GM23338 (cell line): Measurements from ENCODE around the gene NDUFS7. TPM values are rescaled to one million over a fixed set of nuclear protein-coding genes. Genes with fewer than 3 reads are reported as not detected.
A peak's percentile ranks its signal among the peaks of the same experiment; 100 is the strongest.

ENCODE experiments used
- ATAC-seq: fragments of 200-7000 bp; cut with Tn5 transposase; 3 replicates; pipeline ENCODE4 v1.9.1; 2020
- DNase-seq: peaks from one replicate; pipeline ENCODE4 v3.0.0-alpha.2; 2015; ENCODE audit warnings: low spot score
- H2AFZ ChIP-seq: fragments of 200-600 bp; sonication (generic); 2 replicates; pipeline ENCODE4 v1.8.0; 2016; ENCODE audit warnings: antibody characterized with exemption, mild to moderate bottlenecking, moderate library complexity
- H3F3A ChIP-seq: fragments of 200-600 bp; sonication (generic); replicated peaks from 2 replicates; pipeline ENCODE4 v1.8.0; 2017; ENCODE audit warnings: antibody characterized with exemption, mixed run types, low read depth
- H3K27ac ChIP-seq: fragments of 200-600 bp; sonication (generic); 2 replicates; pipeline ENCODE4 v1.6.1; 2016; ENCODE audit warnings: low read depth
- H3K27me3 ChIP-seq: fragments of 200-600 bp; sonication (generic); 2 replicates; pipeline ENCODE4 v1.8.0; 2016; ENCODE audit warnings: mild to moderate bottlenecking, mixed run types, moderate library complexity; ENCODE audit not compliant: insufficient read depth
- H3K36me3 ChIP-seq: fragments of 200-600 bp; sonication (generic); 2 replicates; pipeline ENCODE4 v1.8.0; 2016; ENCODE audit warnings: mild to moderate bottlenecking; ENCODE audit not compliant: insufficient read depth
- H3K4me1 ChIP-seq: fragments of 200-600 bp; sonication (generic); 2 replicates; pipeline ENCODE4 v1.8.0; 2016; ENCODE audit warnings: mild to moderate bottlenecking, moderate library complexity; ENCODE audit not compliant: insufficient read depth
- H3K4me2 ChIP-seq: fragments of 200-600 bp; sonication (generic); 2 replicates; pipeline ENCODE4 v1.7.1; 2017; ENCODE audit warnings: mixed run types
- H3K4me3 ChIP-seq: fragments of 200-600 bp; sonication (generic); 2 replicates; pipeline ENCODE4 v1.6.1; 2016; ENCODE audit warnings: mixed run types
- H3K79me2 ChIP-seq: fragments of 200-600 bp; sonication (generic); replicated peaks from 2 replicates; pipeline ENCODE4 v1.8.0; 2017; ENCODE audit warnings: mild to moderate bottlenecking; ENCODE audit not compliant: insufficient read depth
- H3K9me2 ChIP-seq: fragments of 200-600 bp; sonication (generic); 2 replicates; pipeline ENCODE4 v1.8.0; 2017; ENCODE audit not compliant: insufficient read depth
- H4K20me1 ChIP-seq: fragments of 200-600 bp; sonication (generic); replicated peaks from 2 replicates; pipeline ENCODE4 v1.8.0; 2017; ENCODE audit warnings: mild to moderate bottlenecking; ENCODE audit not compliant: insufficient read depth
- H3K27ac Mint-ChIP-seq: 2 replicates; pipeline ENCODE4 v1.8.0; 2020; ENCODE audit warnings: inconsistent platforms, mild to moderate bottlenecking, moderate library complexity, mixed read lengths
- H3K27me3 Mint-ChIP-seq: 3 replicates; pipeline ENCODE4 v1.8.0; 2022; ENCODE audit warnings: low read depth, mild to moderate bottlenecking, moderate library complexity, mixed read lengths, inconsistent platforms; ENCODE audit not compliant: insufficient read depth, poor library complexity
- H3K36me3 Mint-ChIP-seq: 3 replicates; pipeline ENCODE4 v1.8.0; 2021; ENCODE audit warnings: low read depth, mild to moderate bottlenecking, inconsistent platforms, moderate library complexity, mixed read lengths
- H3K4me1 Mint-ChIP-seq: 3 replicates; pipeline ENCODE4 v1.8.0; 2020; ENCODE audit warnings: mild to moderate bottlenecking, inconsistent platforms, mixed read lengths
- H3K4me3 Mint-ChIP-seq: 3 replicates; pipeline ENCODE4 v1.8.0; 2021; ENCODE audit warnings: moderate library complexity, mild to moderate bottlenecking, inconsistent platforms, mixed read lengths
- H3K9me3 Mint-ChIP-seq: 3 replicates; pipeline ENCODE4 v1.8.0; 2020; ENCODE audit warnings: moderate library complexity, mild to moderate bottlenecking, inconsistent platforms, mixed read lengths
- CREB1 ChIP-seq: fragments of 250-450 bp; sonication (Bioruptor Pico); IDR thresholded peaks from 2 replicates; pipeline ENCODE4 v1.5.0; 2020; ENCODE audit warnings: low read depth, mild to moderate bottlenecking, moderate library complexity
- CTCF ChIP-seq, 2 experiments: fragments of 200-600 bp in 1 of 2; sonication (generic) in 1 of 2; conservative IDR thresholded peaks; 2 replicates each; pipeline versions ENCODE4 v1.5.1 to v1.6.1; 2016 to 2017; ENCODE audit warnings: antibody characterized with exemption in 2 of 2, low read depth in 2 of 2, mild to moderate bottlenecking in 2 of 2, moderate library complexity in 1 of 2
- ETS1 ChIP-seq: IDR thresholded peaks from 2 replicates; pipeline ENCODE4 v1.6.1; 2016; ENCODE audit warnings: antibody characterized with exemption
- EZH2 ChIP-seq: fragments of 200-600 bp; sonication (generic); IDR thresholded peaks from one replicate; pipeline ENCODE4 v1.8.0; 2017; ENCODE audit warnings: antibody characterized with exemption, mild to moderate bottlenecking, low read depth; ENCODE audit not compliant: unreplicated experiment
- EZH2phosphoT487 ChIP-seq: fragments of 200-600 bp; sonication (generic); IDR thresholded peaks from one replicate; pipeline ENCODE4 v1.8.1; 2018; ENCODE audit warnings: antibody characterized with exemption; ENCODE audit not compliant: unreplicated experiment
- JUNB ChIP-seq: IDR thresholded peaks from one replicate; pipeline ENCODE4 v1.6.1; 2016; ENCODE audit warnings: antibody characterized with exemption; ENCODE audit not compliant: unreplicated experiment
- NANOG ChIP-seq: IDR thresholded peaks from 2 replicates; pipeline ENCODE4 v1.6.1; 2016; ENCODE audit warnings: antibody characterized with exemption, borderline replicate concordance
- POLR2AphosphoS5 ChIP-seq: IDR thresholded peaks from 2 replicates; pipeline ENCODE4 v1.6.1; 2016; ENCODE audit warnings: antibody characterized with exemption, low read depth
- REST ChIP-seq: IDR thresholded peaks from one replicate; pipeline ENCODE4 v1.6.1; 2018; ENCODE audit warnings: antibody characterized with exemption; ENCODE audit not compliant: unreplicated experiment
- STAT1 ChIP-seq: IDR thresholded peaks from one replicate; pipeline ENCODE4 v1.6.1; 2016; ENCODE audit warnings: antibody characterized with exemption; ENCODE audit not compliant: unreplicated experiment
- ZNF114 ChIP-seq: fragments of 250-450 bp; sonication (Bioruptor Pico); IDR thresholded peaks from 2 replicates; pipeline ENCODE4 v1.5.0; 2020; ENCODE audit warnings: mild to moderate bottlenecking, moderate library complexity
- ZNF331 ChIP-seq: fragments of 250-450 bp; sonication (Bioruptor Pico); IDR thresholded peaks from 2 replicates; pipeline ENCODE4 v1.5.0; 2020; ENCODE audit warnings: low read depth, mild to moderate bottlenecking, moderate library complexity
- ZNF462 ChIP-seq: fragments of 250-450 bp; sonication (Bioruptor Pico); IDR thresholded peaks from 2 replicates; pipeline ENCODE4 v1.5.0; 2020; ENCODE audit warnings: mild to moderate bottlenecking, moderate library complexity
- polyA plus RNA-seq: library from polyadenylated mRNA; unstranded; fragments of >200 nt; fragmentation: Nextera tagmentation; extraction: Ambion mirVana; gene quantifications from 2 replicates; pipeline ENCODE4 v1.2.1, GENCODE V29; 2016
- total RNA-seq: library from RNA; depleted of rRNA; stranded (reverse); fragments of >200 nt; shearing (Covaris generic); gene quantifications from 2 replicates; pipeline ENCODE4 v1.2.3, GENCODE V29; 2014

Gene NDUFS7
- total and polyA plus RNA-seq, 2 experiments from 2014 or later: 132 to 203 TPM

- Histone ChIP-seq H3K4me2 (peak overlapping the region; percentile 92), H2AFZ (no peak overlapping the region), H4K20me1 (peaks cover 33% of the 10 kb centered on the region), H3F3A (peaks cover 45% of the 10 kb centered on the region), H3K4me1 (peaks cover 37% of the 10 kb centered on the region), H3K36me3 (peaks cover 14% of the 10 kb centered on the region), H3K27ac (no peak overlapping the region), H3K9me2 (no peaks in the 10 kb centered on the region), H3K4me3 (peak overlapping the region; percentile 72), H3K27me3 (no peaks in the 10 kb centered on the region), H3K79me2 (peaks cover 37% of the 10 kb centered on the region)
- Mint-ChIP-seq H3K9me3 (peaks cover 2% of the 10 kb centered on the region; the same call in 1 of the 3 replicates), H3K27ac (peak overlapping the region; percentile 84; the same call in 1 of the 2 replicates), H3K4me3 (peak overlapping the region; percentile 92), H3K36me3 (peaks cover 41% of the 10 kb centered on the region), H3K27me3 (peaks cover 14% of the 10 kb centered on the region), H3K4me1 (peaks cover 50% of the 10 kb centered on the region)
- no peak for TF ChIP-seq CTCF (conservative IDR thresholded peaks at IDR 0.05; ENCODE audit: low read depth in 2 of 2)
- TF ChIP-seq REST: no peak
- TF ChIP-seq EZH2: no peak
- no peak for TF ChIP-seq CREB1
- TF ChIP-seq ETS1: no peak
- no peak for TF ChIP-seq POLR2AphosphoS5
- no peak for TF ChIP-seq ZNF462 (CRISPR knock-in tag)
- TF ChIP-seq EZH2phosphoT487: no peak
- TF ChIP-seq NANOG: no peak
- TF ChIP-seq STAT1: no peak
- no peak for TF ChIP-seq JUNB
- TF ChIP-seq ZNF331 (CRISPR knock-in tag): no peak
- TF ChIP-seq ZNF114 (CRISPR knock-in tag): no peak
- DNase-seq (no peak), ATAC-seq (no peak)
Measured at GRCh38 chr19:1355568-1356507, 27.9 kb upstream of the NDUFS7 start.
